GM12892 (cell line): Measurements from ENCODE around the gene ZNF746.

Source experiments
- DNase-seq: peaks from one replicate; pipeline ENCODE4 v3.0.0; 2011; ENCODE audit not compliant: insufficient read length
- FAIRE-seq: peaks from 2 replicates; lab custom pipeline; 2011; peaks lifted over from hg19 to GRCh38; lab: Jason Lieb, UNC
- POLR2A ChIP-seq: IDR thresholded peaks from 2 replicates; pipeline ENCODE4 v1.6.1; 2011; ENCODE audit warnings: low read depth, low read length, control low read depth
- POLR2AphosphoS5 ChIP-seq: IDR thresholded peaks from 2 replicates; pipeline ENCODE4 v1.6.1; 2011; ENCODE audit warnings: low read depth, low read length, control low read depth
- TAF1 ChIP-seq: IDR thresholded peaks from 2 replicates; pipeline ENCODE4 v1.6.1; 2011; ENCODE audit warnings: low read depth, mild to moderate bottlenecking, control low read depth, low read length, borderline replicate concordance

The ZNF746 gene

GRCh38 chr7:149489391-149490024, 8.1 kb downstream of the ZNF746 start:
- TF ChIP-seq POLR2AphosphoS5 (no peak), POLR2A (no peak), TAF1 (no peak)
- no peak for DNase-seq
- FAIRE-seq: no peak

GRCh38 chr7:149479568-149479967, 18.0 kb downstream of the ZNF746 start:
- no peak for DNase-seq
- no peak for FAIRE-seq
- TF ChIP-seq POLR2A (no peak), TAF1 (no peak), POLR2AphosphoS5 (no peak)

GRCh38 chr7:149478754-149479153, 18.9 kb downstream of the ZNF746 start:
- no peak for FAIRE-seq
- TF ChIP-seq POLR2AphosphoS5: no peak
- no peak for TF ChIP-seq TAF1
- TF ChIP-seq POLR2A: no peak
- DNase-seq: no peak

GRCh38 chr7:149477494-149478443, 19.8 kb downstream of the ZNF746 start:
- no peak for TF ChIP-seq TAF1
- TF ChIP-seq POLR2AphosphoS5: no peak
- no peak for TF ChIP-seq POLR2A
- FAIRE-seq: no peak
- DNase-seq: no peak

GRCh38 chr7:149476791-149477190, 20.8 kb downstream of the ZNF746 start:
- FAIRE-seq (no peak), DNase-seq (no peak)
- TF ChIP-seq POLR2AphosphoS5 (no peak), TAF1 (no peak), POLR2A (no peak)

- TF ChIP-seq POLR2AphosphoS5: no peak
- no peak for TF ChIP-seq POLR2A
- TF ChIP-seq TAF1: no peak
- no peak for FAIRE-seq
- DNase-seq: no peak
Observed at GRCh38 chr7:149475121-149476045, 22.2 kb downstream of the ZNF746 start.

- DNase-seq (no peak), FAIRE-seq (no peak)
- TF ChIP-seq TAF1: no peak
- no peak for TF ChIP-seq POLR2AphosphoS5
- no peak for TF ChIP-seq POLR2A
Observed at GRCh38 chr7:149474309-149475120, 23.1 kb downstream of the ZNF746 start.

GRCh38 chr7:149473251-149473650, 24.4 kb downstream of the ZNF746 start:
- TF ChIP-seq TAF1: no peak
- TF ChIP-seq POLR2A: no peak
- no peak for TF ChIP-seq POLR2AphosphoS5
- FAIRE-seq (no peak), DNase-seq (no peak)

GRCh38 chr7:149471289-149471953, 26.2 kb downstream of the ZNF746 start:
- FAIRE-seq: no peak
- TF ChIP-seq POLR2AphosphoS5 (no peak), TAF1 (no peak), POLR2A (no peak)

GRCh38 chr7:149469806-149470205, 27.8 kb downstream of the ZNF746 start:
- TF ChIP-seq POLR2A (no peak), POLR2AphosphoS5 (no peak), TAF1 (no peak)
- DNase-seq: no peak
- no peak for FAIRE-seq

More at GRCh38 chr7:149471289-149471953, 26.2 kb downstream of the ZNF746 start:
- DNase-seq: no peak
